GM11168 (cell line): ENCODE data around the gene TTI1.

Source experiments
- in situ Hi-C: fragments of 300-500 bp; cut with MboI; formaldehyde crosslinking; loops from one replicate; pipeline ENCODE4 v1.12.0; 2022; ENCODE audit warnings: low sequenced_read_pairs; ENCODE audit not compliant: unreplicated experiment

Gene TTI1

GRCh38 chr20:37944456-37944981 is 88.7 kb downstream of the TTI1 start:
- in situ Hi-C loops, result no loop called here

DNA sequence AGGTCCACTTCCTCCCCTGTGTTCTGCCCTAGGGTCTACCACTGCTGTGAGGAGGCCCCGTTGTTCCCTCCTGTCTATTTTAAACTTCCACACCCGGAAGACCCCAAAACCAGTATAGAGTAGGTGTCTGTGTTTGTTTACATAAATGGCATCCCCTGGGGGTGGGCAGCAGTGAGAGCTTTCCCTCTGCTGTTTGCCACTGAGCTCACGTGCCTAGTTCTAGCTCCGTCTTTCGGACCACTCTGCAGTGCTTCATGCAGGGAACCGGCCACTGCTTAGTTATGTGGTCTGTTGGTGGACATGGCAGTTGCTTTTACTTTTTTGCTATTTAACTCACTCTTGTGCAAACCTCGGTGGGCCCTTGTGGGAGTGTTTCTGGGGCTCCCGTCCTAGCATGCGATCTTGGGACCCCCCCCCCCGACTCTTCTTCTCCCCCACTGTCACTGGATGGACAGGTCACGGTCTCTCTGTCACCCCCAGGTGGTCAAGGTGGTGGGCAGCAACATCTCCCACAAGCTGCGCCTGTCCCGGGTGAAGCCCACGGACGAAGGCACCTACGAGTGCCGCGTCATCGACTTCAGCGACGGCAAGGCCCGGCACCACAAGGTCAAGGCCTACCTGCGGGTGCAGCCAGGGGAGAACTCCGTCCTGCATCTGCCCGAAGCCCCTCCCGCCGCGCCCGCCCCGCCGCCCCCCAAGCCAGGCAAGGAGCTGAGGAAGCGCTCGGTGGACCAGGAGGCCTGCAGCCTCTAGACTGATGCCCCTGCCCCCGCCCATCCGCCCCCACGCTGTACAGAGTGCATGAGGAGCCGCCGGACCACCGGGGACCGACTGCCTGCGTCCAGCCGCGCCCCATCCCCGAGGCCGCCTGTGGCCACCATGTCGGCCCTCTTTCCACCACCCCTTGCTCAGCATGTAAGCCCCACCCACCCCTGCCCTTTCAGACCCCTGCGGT is 89.5 kb downstream of the TTI1 start:
- in situ Hi-C loops, result no loop called here

- in situ Hi-C loops, result no loop called here
Observed at GRCh38 chr20:37943033-37943432, 90.2 kb downstream of the TTI1 start.

DNA sequence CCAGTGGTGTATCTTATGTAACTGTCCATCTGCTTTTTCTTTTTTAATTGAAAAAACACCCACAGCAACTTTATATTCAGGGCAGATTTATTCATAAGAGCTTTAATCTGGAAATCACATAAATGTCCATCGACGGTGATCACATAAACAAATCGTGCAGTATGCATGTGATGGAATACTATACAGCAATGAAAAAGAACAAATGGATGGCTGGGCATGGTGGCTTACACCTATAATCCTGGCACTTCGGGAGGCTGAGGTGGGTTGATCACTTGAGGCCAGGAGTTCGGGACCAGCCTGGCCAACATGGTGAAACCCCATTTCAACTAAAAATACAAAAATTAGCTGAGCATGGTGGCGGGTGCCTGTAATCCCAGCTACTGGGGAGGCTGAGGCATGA is 91.3 kb downstream of the TTI1 start:
- in situ Hi-C loops, result no loop called here

DNA sequence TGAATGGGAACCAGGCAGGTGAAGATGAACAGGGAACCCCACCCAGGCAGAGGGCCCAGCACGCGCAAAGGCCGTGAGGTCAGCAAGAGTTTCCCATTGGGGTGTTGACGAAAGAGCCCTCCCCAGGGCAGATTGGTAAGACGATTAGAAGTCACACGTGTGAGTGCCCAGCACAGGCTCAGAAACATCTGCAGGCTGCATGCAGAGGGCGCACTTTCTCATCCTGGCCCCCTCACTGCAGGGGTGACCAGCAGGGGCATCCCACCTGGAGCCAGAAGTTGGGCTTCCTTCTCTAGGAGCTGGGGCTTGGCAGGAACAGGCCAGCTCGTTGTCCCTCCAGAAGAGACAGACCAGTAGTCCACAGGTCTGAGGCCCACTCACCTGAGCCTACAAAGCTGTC is 91.9 kb downstream of the TTI1 start:
- in situ Hi-C loops, result no loop called here

- in situ Hi-C loops, result no loop called here
Observed at GRCh38 chr20:37940858-37941257, 92.4 kb downstream of the TTI1 start.

- in situ Hi-C loops, result no loop called here
Observed at GRCh38 chr20:37939701-37940560, 93.3 kb downstream of the TTI1 start.

- in situ Hi-C loops, result no loop called here
Observed at GRCh38 chr20:37938954-37939353, 94.3 kb downstream of the TTI1 start.

DNA sequence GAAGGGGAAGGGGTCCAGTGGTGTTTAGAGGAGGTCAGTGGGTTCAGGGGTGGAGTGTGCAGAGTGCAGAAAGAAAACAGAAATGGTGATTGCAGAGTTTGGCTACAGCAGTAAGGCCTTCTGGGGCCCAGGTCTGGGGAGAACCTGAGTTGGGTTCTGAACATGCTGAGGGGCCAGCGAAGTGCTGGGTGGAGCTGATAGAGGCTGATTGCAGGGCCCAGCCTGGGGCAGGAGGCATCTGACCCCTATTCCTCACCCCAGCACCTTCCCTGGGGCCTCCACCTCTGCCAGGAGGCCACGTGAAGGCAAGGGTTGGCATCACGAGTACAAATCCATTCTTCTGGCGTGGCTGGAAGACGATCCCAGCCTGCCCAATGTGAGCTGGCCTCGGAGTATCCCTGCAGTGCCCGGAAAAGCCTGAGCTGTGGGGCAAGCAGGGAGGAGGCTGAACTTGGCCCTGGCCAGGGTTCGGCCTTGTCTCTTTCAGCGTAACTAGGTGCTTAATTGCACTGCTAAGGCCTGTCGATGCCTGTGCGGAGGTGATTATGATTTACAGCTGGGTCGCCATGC is 95.0 kb downstream of the TTI1 start:
- in situ Hi-C loops, result no loop called here

DNA sequence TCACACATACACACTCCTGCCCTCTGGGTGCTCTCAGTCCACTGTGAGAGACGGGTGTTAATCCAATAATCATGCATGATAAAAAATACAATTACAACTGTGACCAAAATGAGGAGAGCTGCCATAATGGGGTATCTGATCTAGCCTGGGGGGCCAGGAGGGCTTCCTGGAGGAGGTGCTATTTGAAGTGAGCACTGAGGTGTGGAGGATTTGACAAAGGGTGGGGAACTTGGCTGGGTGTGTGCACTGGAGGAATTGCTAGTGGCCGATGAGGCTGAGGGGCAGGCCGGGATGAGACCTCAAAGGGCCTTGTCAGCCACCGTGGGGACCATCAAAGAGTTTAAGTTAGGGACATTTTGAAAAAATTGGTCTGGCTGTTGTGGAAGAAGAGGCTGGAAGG is 95.6 kb downstream of the TTI1 start:
- in situ Hi-C loops, result no loop called here

GRCh38 chr20:37936451-37936850 is 96.8 kb downstream of the TTI1 start:
- in situ Hi-C loops, result no loop called here

GRCh38 chr20:37936041-37936440 is 97.2 kb downstream of the TTI1 start:
- in situ Hi-C loops, result no loop called here

GRCh38 chr20:37935435-37935834 is 97.8 kb downstream of the TTI1 start:
- in situ Hi-C loops, result no loop called here

- in situ Hi-C loops, result no loop called here
Observed at GRCh38 chr20:37934634-37935375, 98.5 kb downstream of the TTI1 start.

DNA sequence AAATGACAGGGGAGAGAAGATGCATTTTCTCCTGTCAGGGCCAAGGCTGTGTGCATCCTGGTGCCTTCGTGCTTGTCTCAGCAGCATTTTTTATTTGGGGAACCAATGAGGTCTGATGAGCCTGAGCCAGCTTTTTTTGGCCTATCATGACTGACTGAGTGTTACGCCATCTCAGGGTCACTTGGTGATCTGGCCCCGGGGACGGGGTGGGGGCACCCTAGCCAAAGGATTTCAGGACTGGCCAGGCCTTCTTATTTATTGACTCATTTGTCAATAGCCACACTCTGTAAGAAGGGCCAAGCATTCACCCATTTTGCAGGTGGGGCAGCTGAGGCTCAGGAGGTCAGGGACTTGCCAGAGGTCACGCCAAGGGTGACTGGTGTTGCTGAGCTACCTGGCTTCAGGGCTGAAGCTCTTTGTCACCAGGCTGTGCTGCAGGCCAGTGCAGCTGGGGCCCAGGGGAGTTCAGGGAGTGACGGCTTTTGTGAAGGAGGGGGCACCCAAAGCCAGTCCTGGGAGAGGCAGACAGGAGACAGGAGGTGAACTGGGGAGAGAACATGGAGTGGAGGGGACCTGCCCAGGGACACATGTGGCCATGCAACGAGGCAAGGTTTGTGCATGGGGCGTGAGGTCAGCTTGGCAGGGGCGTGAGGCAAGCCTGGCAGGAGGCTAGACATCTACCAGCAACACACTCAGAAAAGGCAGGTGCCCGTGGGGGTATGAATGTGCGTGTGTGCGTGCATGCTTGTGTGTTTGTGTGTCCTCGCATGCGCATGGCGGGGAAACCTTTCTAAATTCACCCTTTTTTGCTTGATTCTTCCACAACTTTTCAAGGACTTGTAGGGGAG is 99.2 kb downstream of the TTI1 start:
- in situ Hi-C loops, result no loop called here
